Measurements from ENCODE around the gene DEPDC5.
A peak's percentile ranks its signal among the peaks of the same experiment; 100 is the strongest.
"Not testable (repeated sequence)": the region's sequence is repeated elsewhere in the genome, so short reads cannot be mapped to it uniquely, and the experiment has no call there.

The DEPDC5 gene

DNA sequence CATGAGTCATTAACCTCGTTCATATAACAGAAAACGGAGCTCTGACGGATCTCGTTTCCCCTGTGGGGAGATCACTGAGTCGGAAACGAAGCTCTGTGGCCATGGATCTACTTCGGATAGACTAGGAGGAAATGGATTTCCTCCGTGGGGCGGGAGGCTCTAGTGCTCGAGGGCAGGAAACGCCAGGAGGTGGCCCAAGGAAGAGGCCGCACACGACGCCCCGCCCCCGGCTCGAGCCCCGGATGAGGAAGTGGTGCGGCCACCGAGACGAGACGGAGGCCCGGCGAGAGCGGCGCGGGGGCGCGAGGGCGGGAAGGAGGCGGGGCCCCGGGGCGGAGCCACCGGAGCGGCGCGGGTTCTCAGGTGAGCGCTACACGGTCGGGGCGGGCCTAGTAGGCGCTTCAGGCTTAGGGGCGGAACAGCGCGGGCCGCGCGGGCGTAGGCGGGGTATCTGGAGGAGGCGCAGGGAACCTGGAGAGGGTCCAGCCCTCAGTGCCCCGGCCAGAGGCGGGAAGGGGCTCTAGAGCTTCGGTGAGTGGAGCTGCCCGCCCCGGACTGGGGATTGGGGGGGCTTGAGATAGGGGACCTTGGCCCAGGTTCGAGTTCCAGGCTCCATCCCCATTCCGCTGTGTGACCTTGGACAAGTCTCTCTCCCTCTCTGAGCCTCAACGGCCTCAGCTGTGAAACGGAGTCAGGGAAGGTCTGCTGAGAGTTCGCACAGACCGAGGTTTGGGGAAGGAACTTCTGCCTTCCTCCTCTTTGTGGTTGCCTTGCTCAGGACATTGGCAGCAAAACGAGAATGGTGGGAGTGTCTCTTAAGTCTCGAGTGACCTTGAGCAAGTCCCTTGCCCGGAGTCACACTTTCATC, at the start of gene DEPDC5:
DEPDC5 (plus strand) TSS at position 386 of the 868 bp plus-strand sequence. CDS start 903 bp downstream, outside the sequence.
- H3K4me3 ChIP-seq (ENCODE audit: low read depth, low read length), result peak within 1 kb of the TSS; percentile 83

GRCh38 chr22:31707519-31707918, 46.3 kb upstream of the DEPDC5 start:
- no peak overlapping the region for H3K4me3 ChIP-seq (ENCODE audit: low read depth, low read length)

GRCh38 chr22:31711226-31711625, 42.6 kb upstream of the DEPDC5 start:
- not testable (repeated sequence) for H3K4me3 ChIP-seq (ENCODE audit: low read depth, low read length)

DNA sequence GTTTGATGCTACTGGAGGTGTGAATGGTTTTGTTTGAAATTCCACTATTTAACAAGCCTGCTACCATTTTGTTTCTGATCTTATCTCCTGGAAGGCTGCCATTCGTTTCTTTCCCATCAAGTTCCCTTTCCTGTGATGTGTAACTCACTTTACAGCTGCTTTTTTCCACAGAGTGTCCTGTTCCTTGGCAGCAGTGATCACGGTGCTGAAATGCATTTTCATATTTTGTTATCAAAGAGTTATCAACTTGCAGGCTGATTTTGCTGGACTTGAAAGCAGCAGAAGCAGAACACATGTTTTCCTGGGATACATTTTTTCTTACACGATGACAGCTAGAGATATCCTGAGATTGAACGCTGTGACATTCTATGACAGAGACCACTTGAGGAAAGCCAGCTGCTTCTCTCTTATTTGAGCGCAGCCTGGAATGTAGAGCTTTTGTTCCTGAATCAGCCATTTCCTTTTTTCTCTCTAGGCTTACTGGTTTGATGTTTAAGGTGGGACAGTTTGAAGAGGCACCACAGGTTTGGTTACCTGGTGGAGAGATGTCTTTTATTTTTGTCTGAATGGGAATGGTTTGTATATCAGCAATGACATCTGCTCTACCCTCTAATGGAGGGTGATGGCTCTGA, 38.6 kb upstream of the DEPDC5 start:
- H3K4me3 ChIP-seq (ENCODE audit: low read depth, low read length), result no peak overlapping the region

GRCh38 chr22:31719850-31720471, 33.9 kb upstream of the DEPDC5 start:
- no peak overlapping the region for H3K4me3 ChIP-seq (ENCODE audit: low read depth, low read length)

GRCh38 chr22:31723723-31724122, 30.1 kb upstream of the DEPDC5 start:
- no peak overlapping the region for H3K4me3 ChIP-seq (ENCODE audit: low read depth, low read length)

- H3K4me3 ChIP-seq (ENCODE audit: low read depth, low read length), result no peak overlapping the region
These were observed 27.1 kb upstream of the DEPDC5 start for GRCh38 chr22:31726692-31727091.

- no peak overlapping the region for H3K4me3 ChIP-seq (ENCODE audit: low read depth, low read length)
These were observed 25.0 kb upstream of the DEPDC5 start for GRCh38 chr22:31728857-31729256.

- no peak overlapping the region for H3K4me3 ChIP-seq (ENCODE audit: low read depth, low read length)
These were observed 23.5 kb upstream of the DEPDC5 start for GRCh38 chr22:31730344-31730711.

DNA sequence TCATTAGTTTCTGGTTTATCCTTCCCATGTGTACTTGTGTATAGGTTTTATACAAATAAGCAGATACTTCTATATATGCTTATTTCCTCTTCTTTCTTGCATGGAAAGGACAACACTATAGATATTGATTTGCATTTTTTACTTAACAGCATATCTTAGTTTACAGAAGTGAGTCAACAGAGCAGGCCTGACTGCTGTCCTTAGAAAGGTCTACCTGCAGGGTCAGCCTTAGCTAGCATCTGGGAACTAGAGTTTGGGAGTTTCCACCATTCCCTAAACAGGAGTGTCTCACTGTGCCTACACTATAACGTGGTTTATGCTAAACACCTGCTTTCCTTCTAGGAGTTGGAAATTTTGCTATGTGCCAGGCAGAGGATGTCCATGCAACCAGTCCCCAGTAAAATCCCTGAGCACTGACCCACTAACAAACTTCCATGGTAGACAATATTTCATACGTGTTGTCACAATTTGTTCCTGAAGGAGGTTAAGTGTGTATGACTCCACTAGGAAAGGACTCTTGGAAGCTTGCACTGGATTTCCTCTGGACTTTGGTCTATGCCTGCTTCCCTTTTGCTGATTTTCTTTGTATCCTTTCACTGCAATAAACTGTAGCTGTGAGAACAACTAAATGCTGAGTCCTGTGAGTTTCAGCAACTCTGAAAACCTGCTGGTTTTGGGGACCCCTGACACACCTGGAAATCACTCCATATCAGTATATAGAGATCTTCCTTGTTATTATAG, 21.6 kb upstream of the DEPDC5 start:
- no peak overlapping the region for H3K4me3 ChIP-seq (ENCODE audit: low read depth, low read length)

GRCh38 chr22:31733580-31734079, 20.2 kb upstream of the DEPDC5 start:
- H3K4me3 ChIP-seq (ENCODE audit: low read depth, low read length), result no peak overlapping the region

- no peak overlapping the region for H3K4me3 ChIP-seq (ENCODE audit: low read depth, low read length)
These were observed 19.3 kb upstream of the DEPDC5 start for GRCh38 chr22:31734512-31734911.

GRCh38 chr22:31736458-31736857, 17.4 kb upstream of the DEPDC5 start:
- H3K4me3 ChIP-seq (ENCODE audit: low read depth, low read length), result no peak overlapping the region

DNA sequence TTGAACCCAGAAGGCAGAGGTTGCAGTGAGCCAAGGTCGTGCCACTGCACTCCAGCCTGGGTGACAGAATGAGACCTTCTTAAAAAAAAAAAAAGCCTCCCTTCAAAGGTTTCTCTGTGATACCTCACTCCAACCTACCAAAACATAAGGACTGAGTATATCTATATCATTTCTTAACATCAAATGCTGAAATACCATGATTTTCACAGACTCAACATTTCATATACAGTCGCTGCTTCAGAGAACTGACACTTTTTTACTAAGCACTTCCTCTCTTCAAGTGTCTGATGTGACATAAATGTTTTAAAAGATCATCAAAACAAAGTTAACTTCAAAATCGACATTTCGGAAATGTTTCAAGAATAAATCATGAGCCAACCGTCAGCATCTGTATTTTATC, 15.9 kb upstream of the DEPDC5 start:
- no peak overlapping the region for H3K4me3 ChIP-seq (ENCODE audit: low read depth, low read length)

DNA sequence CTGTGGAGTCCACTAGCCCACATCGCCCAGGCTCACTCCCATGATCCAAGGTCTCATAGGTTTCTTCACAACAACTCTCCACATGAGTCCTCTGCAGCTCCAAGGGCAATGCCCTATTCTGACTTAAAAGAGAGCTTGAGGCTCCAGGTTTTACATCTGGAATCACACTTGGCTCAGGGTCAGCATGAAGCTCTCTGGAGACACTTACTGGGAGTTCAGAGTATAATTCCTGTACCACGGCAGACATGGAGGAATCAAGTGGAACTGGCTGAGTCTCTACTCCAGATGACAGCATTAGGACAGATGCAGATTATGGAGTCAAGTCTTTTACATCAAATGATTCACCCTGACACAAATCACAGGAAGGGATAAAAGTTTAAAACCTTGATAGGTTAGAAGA, 15.3 kb upstream of the DEPDC5 start:
- no peak overlapping the region for H3K4me3 ChIP-seq (ENCODE audit: low read depth, low read length)

- H3K4me3 ChIP-seq (ENCODE audit: low read depth, low read length), result no peak overlapping the region
These were observed 14.0 kb upstream of the DEPDC5 start for GRCh38 chr22:31739795-31740201.

DNA sequence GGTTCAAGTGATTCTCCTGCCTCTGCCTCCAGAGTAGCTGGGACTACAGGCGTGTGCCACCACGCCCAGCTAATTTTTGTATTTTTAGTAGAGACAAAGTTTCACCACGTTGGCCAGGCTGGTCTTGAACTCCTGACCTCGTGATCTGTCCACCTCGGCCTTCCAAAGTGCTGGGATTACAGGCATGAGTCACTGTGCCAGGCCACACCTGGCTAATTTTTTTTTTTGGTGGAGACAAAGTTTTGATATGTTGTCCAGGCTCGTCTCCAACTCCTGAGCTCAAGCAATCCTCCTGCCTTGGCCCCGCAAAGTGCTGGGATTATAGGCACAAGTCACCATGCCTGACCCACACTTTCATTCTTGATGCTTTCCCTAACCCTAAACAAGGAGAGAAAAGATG, 13.5 kb upstream of the DEPDC5 start:
- H3K4me3 ChIP-seq (ENCODE audit: low read depth, low read length), result not testable (repeated sequence)

GRCh38 chr22:31742115-31742514, 11.7 kb upstream of the DEPDC5 start:
- no peak overlapping the region for H3K4me3 ChIP-seq (ENCODE audit: low read depth, low read length)

DNA sequence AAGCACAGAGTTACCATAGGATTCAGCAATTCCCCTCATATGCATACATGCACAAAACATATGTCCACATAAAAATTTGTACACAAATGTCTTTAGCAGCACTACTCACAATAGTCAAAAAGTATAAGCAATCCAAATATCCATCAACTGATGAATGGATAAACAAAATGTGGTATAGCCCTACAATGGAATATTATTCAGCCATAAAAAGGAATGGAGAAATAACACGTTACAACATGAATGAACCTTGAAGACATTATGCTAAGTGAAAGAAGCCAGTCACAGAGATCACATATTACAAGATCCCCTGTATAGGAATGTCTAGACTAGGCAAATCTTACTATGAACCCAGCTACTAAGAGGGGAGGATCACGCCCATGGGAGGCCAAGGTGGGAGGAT, 11.1 kb upstream of the DEPDC5 start:
- H3K4me3 ChIP-seq (ENCODE audit: low read depth, low read length), result no peak overlapping the region

DNA sequence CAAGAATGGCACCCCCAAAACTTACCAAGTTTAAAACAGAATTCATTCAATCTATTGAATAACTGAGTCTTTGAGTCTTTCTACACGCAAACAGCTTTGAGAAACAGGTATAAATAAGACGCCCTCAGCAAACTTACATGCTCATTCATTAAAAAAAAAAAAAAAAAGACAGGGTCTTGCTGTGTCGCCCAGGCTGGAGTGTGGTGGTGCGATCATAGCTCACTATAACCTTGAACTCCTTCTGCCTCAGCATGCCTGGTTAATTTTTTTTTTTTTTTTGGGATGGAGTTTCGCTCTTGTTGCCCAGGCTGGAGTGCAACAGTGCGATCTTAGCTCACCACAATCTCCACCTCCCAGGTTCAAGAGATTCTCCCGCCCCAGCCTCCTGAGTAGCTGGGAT, 9.9 kb upstream of the DEPDC5 start:
- no peak overlapping the region for H3K4me3 ChIP-seq (ENCODE audit: low read depth, low read length)

- no peak overlapping the region for H3K4me3 ChIP-seq (ENCODE audit: low read depth, low read length)
These were observed 6.4 kb upstream of the DEPDC5 start for GRCh38 chr22:31747441-31747840.
